Esophagus muscularis mucosa (tissue), 4 donors: Measurements from ENCODE around the gene DDX3X.
"Not testable (repeated sequence)": the region's sequence is repeated elsewhere in the genome, so short reads cannot be mapped to it uniquely, and the experiment has no call there.

Experiments used
- EP300 ChIP-seq: sonication (generic); formaldehyde crosslinking; IDR thresholded peaks from one replicate; pipeline ENCODE4 v1.6.1; 2017; ENCODE audit warnings: antibody characterized with exemption
- POLR2A ChIP-seq: fragments of 450-650 bp; IDR thresholded peaks from one replicate; pipeline ENCODE4 v1.6.1; 2017; ENCODE audit warnings: antibody characterized with exemption, moderate library complexity, mild to moderate bottlenecking, low read depth
- POLR2AphosphoS5 ChIP-seq, 2 donors: sonication (generic); formaldehyde crosslinking; IDR thresholded peaks; one replicate each; pipeline ENCODE4 v1.6.1; 2017; ENCODE audit warnings: antibody characterized with exemption in 2 of 2
- TF ChIP-seq, protein P1 (sequence below), 3 experiments: fragments of 200-600 bp in 2 of 3; fragments of 450-650 bp in 1 of 3; sonication (generic) in 2 of 3; IDR thresholded peaks; one replicate each; pipeline ENCODE4 v1.5.1; 2017 to 2019; ENCODE audit warnings: antibody characterized with exemption in 3 of 3, mild to moderate bottlenecking in 2 of 3, moderate library complexity in 1 of 3

DNA sequence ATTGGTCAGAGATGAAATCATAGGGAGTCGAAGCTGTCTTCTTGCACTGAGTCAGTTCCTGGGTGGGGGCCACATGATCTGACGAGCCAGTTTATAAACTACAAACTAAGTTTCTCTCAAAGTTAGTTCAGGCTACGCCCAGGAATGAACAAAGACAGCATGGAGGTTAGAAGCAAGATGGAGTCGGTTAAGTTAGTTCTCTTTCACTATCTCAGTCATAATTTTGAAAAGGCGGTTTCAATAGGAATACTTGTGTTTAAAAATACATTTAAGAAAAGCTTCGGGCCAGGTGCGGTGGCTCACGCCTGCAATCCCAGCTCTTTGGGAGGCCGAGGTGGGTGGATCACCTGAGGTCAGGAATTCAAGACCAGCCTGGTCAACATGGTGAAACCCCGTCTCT lies 77.3 kb downstream of the DDX3X start:
- TF ChIP-seq, protein P1, sequence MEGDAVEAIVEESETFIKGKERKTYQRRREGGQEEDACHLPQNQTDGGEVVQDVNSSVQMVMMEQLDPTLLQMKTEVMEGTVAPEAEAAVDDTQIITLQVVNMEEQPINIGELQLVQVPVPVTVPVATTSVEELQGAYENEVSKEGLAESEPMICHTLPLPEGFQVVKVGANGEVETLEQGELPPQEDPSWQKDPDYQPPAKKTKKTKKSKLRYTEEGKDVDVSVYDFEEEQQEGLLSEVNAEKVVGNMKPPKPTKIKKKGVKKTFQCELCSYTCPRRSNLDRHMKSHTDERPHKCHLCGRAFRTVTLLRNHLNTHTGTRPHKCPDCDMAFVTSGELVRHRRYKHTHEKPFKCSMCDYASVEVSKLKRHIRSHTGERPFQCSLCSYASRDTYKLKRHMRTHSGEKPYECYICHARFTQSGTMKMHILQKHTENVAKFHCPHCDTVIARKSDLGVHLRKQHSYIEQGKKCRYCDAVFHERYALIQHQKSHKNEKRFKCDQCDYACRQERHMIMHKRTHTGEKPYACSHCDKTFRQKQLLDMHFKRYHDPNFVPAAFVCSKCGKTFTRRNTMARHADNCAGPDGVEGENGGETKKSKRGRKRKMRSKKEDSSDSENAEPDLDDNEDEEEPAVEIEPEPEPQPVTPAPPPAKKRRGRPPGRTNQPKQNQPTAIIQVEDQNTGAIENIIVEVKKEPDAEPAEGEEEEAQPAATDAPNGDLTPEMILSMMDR (IDR thresholded peaks at IDR 0.05): not testable (repeated sequence)
- not testable (repeated sequence) for TF ChIP-seq POLR2A; EP300; POLR2AphosphoS5 (IDR thresholded peaks at IDR 0.05)
